Measurements from ENCODE around the gene SFTPA2.
"Not testable (repeated sequence)": the region's sequence is repeated elsewhere in the genome, so short reads cannot be mapped to it uniquely, and the experiment has no call there.

Gene SFTPA2

GRCh38 chr10:79552143-79552542 is 8.1 kb downstream of the SFTPA2 start:
- ChIA-PET CTCF (interaction anchor here (0.6 to 1.1 kb wide), 2 partner anchors 15 to 1112 kb away, joined by 3 read pairs; no protein-coding TSS in a partner anchor), POLR2A (no interaction called here)
- Histone ChIP-seq H3K4me1 (ENCODE audit: control insufficient read depth, insufficient read depth, low read length) (no peaks in the 10 kb centered on the region), H3K9me3 (ENCODE audit: control insufficient read depth, insufficient read depth, low read depth, low read length) (no peaks in the 10 kb centered on the region), H3K36me3 (ENCODE audit: control insufficient read depth in 2 of 2, insufficient read depth in 1 of 2, low read length in 2 of 2) (no peaks in the 10 kb centered on the region), H3K4me3 (ENCODE audit: low read depth, low read length) (no peak overlapping the region), H3K27ac (ENCODE audit: extremely low read depth, low read depth, low read length) (no peak overlapping the region)
- TF ChIP-seq GLIS1 (tag by site-specific recombination; IDR thresholded peaks at IDR 0.05) (peak; percentile 57), ZBTB20 (tag by site-specific recombination; IDR thresholded peaks at IDR 0.05) (no peak)

GRCh38 chr10:79547973-79548372 is 12.2 kb downstream of the SFTPA2 start:
- H3K4me1 ChIP-seq (ENCODE audit: control insufficient read depth, insufficient read depth, low read length), result no peaks in the 10 kb centered on the region

GRCh38 chr10:79547128-79547527 is 13.1 kb downstream of the SFTPA2 start:
- H3K36me3 ChIP-seq (ENCODE audit: control insufficient read depth in 2 of 2, insufficient read depth in 1 of 2, low read length in 2 of 2); H3K4me3 ChIP-seq (ENCODE audit: low read depth, low read length); H3K27ac ChIP-seq (ENCODE audit: extremely low read depth, low read depth, low read length); H3K9me3 ChIP-seq (ENCODE audit: control insufficient read depth, insufficient read depth, low read depth, low read length); H3K4me1 ChIP-seq (ENCODE audit: control insufficient read depth, insufficient read depth, low read length); POLR2A ChIA-PET: not testable (repeated sequence)
- CTCF ChIA-PET, result interaction anchor here (0.6 to 0.8 kb wide), 2 partner anchors 10 to 44 kb away, joined by 3 to 4 read pairs; no protein-coding TSS in a partner anchor

More at GRCh38 chr10:79547973-79548372, 12.2 kb downstream of the SFTPA2 start:
- no peak for TF ChIP-seq ZNF280D (tag by site-specific recombination; IDR thresholded peaks at IDR 0.05)
- no peak for TF ChIP-seq ZNF157 (tag by site-specific recombination; IDR thresholded peaks at IDR 0.05)
- TF ChIP-seq ZNF266 (tag by site-specific recombination; IDR thresholded peaks at IDR 0.05; ENCODE audit: low read depth), result no peak
- TF ChIP-seq ZNF394 (tag by site-specific recombination; IDR thresholded peaks at IDR 0.05; ENCODE audit: borderline replicate concordance), result no peak
- TF ChIP-seq ZNF623 (tag by site-specific recombination; IDR thresholded peaks at IDR 0.05), result no peak
- TF ChIP-seq ZNF366 (tag by site-specific recombination; conservative IDR thresholded peaks at IDR 0.05), result no peak
- ChIA-PET CTCF (interaction anchor here (0.6 kb wide), 1 partner anchor 43 kb away, joined by 3 read pairs; no protein-coding TSS in a partner anchor), POLR2A (no interaction called here)
- Histone ChIP-seq H3K36me3 (ENCODE audit: control insufficient read depth in 2 of 2, insufficient read depth in 1 of 2, low read length in 2 of 2) (no peaks in the 10 kb centered on the region), H3K9me3 (ENCODE audit: control insufficient read depth, insufficient read depth, low read depth, low read length) (no peaks in the 10 kb centered on the region), H3K27ac (ENCODE audit: extremely low read depth, low read depth, low read length) (no peak overlapping the region), H3K4me3 (ENCODE audit: low read depth, low read length) (no peak overlapping the region)

GRCh38 chr10:79544926-79545659 is 15.1 kb downstream of the SFTPA2 start:
- H3K9me3 ChIP-seq (ENCODE audit: control insufficient read depth, insufficient read depth, low read depth, low read length); H3K4me1 ChIP-seq (ENCODE audit: control insufficient read depth, insufficient read depth, low read length); H3K27ac ChIP-seq (ENCODE audit: extremely low read depth, low read depth, low read length); CTCF ChIA-PET; H3K36me3 ChIP-seq (ENCODE audit: control insufficient read depth in 2 of 2, insufficient read depth in 1 of 2, low read length in 2 of 2); H3K4me3 ChIP-seq (ENCODE audit: low read depth, low read length); POLR2A ChIA-PET: not testable (repeated sequence)

GRCh38 chr10:79544408-79544807 is 15.8 kb downstream of the SFTPA2 start:
- H3K4me1 ChIP-seq (ENCODE audit: control insufficient read depth, insufficient read depth, low read length); POLR2A ChIA-PET; CTCF ChIA-PET; H3K27ac ChIP-seq (ENCODE audit: extremely low read depth, low read depth, low read length); H3K36me3 ChIP-seq (ENCODE audit: control insufficient read depth in 2 of 2, insufficient read depth in 1 of 2, low read length in 2 of 2); H3K9me3 ChIP-seq (ENCODE audit: control insufficient read depth, insufficient read depth, low read depth, low read length); H3K4me3 ChIP-seq (ENCODE audit: low read depth, low read length): not testable (repeated sequence)
